Ectodermal cell (in vitro differentiated cells): ENCODE results near the gene CDK2.
"Not testable (repeated sequence)": the region's sequence is repeated elsewhere in the genome, so short reads cannot be mapped to it uniquely, and the experiment has no call there.

ENCODE experiments used
- H3K27ac ChIP-seq: 2 replicates; pipeline ENCODE4 v1.7.0; 2013; ENCODE audit warnings: mild to moderate bottlenecking, low read depth, low read length; ENCODE audit not compliant: insufficient read depth, poor library complexity, severe bottlenecking
- H3K27me3 ChIP-seq: 2 replicates; pipeline ENCODE4 v1.7.0; 2013; ENCODE audit warnings: mild to moderate bottlenecking, low read length; ENCODE audit not compliant: insufficient read depth, control insufficient read depth, poor library complexity, severe bottlenecking
- H3K36me3 ChIP-seq: one replicate; pipeline ENCODE4 v1.7.0; 2013; ENCODE audit warnings: low read length; ENCODE audit not compliant: control insufficient read depth, insufficient read depth
- H3K4me1 ChIP-seq: one replicate; pipeline ENCODE4 v1.7.0; 2013; ENCODE audit warnings: low read length; ENCODE audit not compliant: control insufficient read depth, insufficient read depth
- H3K4me3 ChIP-seq: 2 replicates; pipeline ENCODE4 v1.7.0; 2013; ENCODE audit warnings: low read depth, low read length, control low read depth; ENCODE audit not compliant: insufficient read depth
- H3K9me3 ChIP-seq: 2 replicates; pipeline ENCODE4 v1.7.0; 2013; ENCODE audit warnings: mild to moderate bottlenecking, low read length, moderate library complexity; ENCODE audit not compliant: control insufficient read depth
- WGBS, 2 experiments: methylation state at CpG; one replicate each; pipeline ENCODE4 v1.1.7; 2013; ENCODE audit warnings: missing lambda C conversion rate in 2 of 2; 5-methylcytosine and 5-hydroxymethylcytosine counted together

The CDK2 gene

DNA sequence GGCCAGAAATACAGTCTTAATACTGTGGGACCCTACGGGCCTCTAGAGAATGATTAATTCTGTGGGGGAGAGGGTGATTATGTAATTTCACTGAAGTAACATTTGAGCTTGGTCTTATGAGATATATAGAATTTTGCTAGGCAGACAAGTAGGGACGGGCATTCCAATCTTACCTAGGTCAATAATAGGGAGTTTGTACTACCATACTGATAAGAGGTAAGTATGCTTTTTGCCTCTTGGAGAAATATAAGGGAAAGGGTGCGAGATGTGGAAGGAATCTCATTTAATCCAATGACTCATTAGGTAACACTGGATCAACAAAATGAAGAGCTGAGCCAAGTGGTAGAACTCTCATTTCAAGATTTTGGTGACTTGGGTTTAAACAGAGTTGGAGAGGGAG is 12.4 kb downstream of the CDK2 start:
- WGBS, 2 experiments: 96 to 98% methylated on average over 3 of the region's 3 CpGs
- Histone ChIP-seq H3K27ac (no peak overlapping the region), H3K36me3 (peaks cover 7% of the 10 kb centered on the region), H3K4me1 (peaks cover 4% of the 10 kb centered on the region), H3K4me3 (no peak overlapping the region), H3K9me3 (no peaks in the 10 kb centered on the region), H3K27me3 (no peaks in the 10 kb centered on the region)

DNA sequence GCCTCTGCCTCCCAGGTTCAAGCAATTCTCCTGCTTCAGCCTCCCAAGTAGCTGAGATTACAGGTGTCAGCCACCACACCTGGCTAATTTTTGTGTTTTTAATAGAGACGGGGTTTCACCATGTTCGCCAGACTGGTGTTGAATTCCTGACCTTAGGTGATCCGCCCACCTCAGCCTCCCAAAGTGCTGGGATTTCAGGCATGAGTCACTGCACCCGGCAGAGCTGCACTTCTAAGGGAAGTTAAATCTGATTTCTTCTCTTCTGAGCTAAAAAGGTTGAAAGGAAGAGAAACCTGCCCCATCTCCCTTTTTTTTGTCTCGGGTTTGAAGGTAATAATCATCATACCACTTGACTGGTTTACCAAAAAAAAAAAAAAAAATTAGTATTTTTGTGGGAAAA is 15.3 kb downstream of the CDK2 start:
- not testable (repeated sequence) for H3K4me3 ChIP-seq, H3K36me3 ChIP-seq, H3K27ac ChIP-seq, H3K4me1 ChIP-seq, H3K27me3 ChIP-seq, H3K9me3 ChIP-seq
- 69 to 75% methylated on average over 4 of the region's 5 CpGs for WGBS, 2 experiments

DNA sequence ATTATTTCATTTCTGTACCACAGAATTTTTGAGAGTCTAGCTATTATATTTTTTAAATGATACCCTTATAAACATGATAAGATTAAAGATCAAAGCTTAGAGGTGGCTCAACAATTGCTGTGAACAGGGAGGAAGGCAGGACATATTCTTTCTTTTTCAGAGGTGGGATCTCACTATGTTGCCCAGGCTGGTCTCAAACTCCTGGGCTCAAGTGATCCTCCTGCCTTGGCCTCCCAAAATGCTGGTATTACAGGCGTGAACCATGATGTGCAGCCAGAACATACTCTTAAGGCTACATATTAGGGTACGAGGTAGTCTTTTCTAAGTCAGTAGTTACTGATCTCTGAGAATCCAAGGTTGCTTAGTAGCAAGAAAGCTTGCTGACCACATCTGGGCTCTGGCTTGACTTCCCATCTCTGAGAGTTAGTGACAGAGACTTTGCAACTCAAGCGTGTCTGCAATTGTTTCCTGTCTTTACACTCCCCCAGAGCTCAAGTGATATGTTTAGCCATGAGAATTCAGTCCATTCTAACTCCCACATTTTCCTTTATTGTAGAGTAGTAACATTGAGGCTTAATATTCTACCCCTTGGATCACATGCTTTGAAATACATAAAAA is 15.8 kb downstream of the CDK2 start:
- peaks cover 7% of the 10 kb centered on the region for H3K36me3 ChIP-seq

DNA sequence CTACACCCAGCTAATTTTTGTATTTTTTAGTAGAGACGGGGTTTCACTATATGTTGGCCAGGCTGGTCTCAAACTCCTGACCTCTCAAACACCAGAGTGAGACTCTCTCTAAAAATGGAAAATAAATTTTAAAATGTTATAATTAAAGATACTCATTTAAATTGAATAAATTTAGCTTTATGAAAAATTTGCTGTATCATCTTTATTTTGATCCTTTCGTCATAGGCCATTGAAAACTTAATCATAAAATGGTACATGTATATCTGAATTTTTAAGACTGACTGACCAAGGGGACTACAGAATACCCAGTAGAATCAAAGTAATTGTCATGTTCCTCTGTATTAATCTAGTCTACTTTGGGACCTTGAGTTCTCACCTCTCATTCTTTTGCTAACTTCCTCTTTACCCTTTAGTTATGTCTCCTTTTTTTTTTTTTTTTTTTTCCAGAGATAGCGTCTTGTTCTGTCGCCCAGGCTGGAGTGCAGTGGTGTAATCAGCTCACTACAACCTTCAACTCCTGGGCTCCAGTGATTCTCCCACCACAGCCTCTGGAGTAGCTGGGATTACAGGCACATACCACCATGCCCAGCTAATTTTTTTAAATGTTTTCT is 16.7 kb downstream of the CDK2 start:
- no peaks in the 10 kb centered on the region for H3K4me1 ChIP-seq
- H3K27ac ChIP-seq: no peak overlapping the region
- no peaks in the 10 kb centered on the region for H3K27me3 ChIP-seq
- H3K36me3 ChIP-seq: peaks cover 7% of the 10 kb centered on the region
- no peaks in the 10 kb centered on the region for H3K9me3 ChIP-seq
- WGBS, 2 experiments: 95 to 97% methylated on average over 3 to 4 of the region's 4 CpGs
- no peak overlapping the region for H3K4me3 ChIP-seq

More for the DNA sequence above, 15.8 kb downstream of the CDK2 start:
- WGBS, 2 experiments: 93 to 95% methylated on average over 3 of the region's 3 CpGs
- Histone ChIP-seq H3K4me3 (no peak overlapping the region), H3K27ac (no peak overlapping the region), H3K27me3 (no peaks in the 10 kb centered on the region), H3K9me3 (no peaks in the 10 kb centered on the region), H3K4me1 (no peaks in the 10 kb centered on the region)

DNA sequence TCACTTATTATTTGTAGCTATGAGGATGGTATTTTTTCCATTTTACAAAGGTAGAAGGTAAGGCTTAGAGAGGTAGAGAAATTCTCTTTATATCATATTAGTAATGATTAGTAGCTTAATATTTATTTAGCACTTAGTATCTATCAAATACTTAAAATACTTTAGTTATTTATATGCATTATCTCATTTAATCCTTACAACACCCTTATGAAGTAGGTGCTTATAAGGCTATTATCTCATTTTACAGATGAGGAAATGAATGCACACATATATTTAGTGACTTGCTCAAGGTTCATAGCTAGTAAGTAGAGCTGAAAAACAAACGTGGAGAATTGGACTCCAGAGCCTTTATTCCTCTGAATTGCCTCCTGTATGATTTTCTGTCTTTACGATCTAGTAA is 18.2 kb downstream of the CDK2 start:
- H3K27me3 ChIP-seq: no peaks in the 10 kb centered on the region
- WGBS, 2 experiments: 94 to 95% methylated on average over 2 of the region's 2 CpGs

DNA sequence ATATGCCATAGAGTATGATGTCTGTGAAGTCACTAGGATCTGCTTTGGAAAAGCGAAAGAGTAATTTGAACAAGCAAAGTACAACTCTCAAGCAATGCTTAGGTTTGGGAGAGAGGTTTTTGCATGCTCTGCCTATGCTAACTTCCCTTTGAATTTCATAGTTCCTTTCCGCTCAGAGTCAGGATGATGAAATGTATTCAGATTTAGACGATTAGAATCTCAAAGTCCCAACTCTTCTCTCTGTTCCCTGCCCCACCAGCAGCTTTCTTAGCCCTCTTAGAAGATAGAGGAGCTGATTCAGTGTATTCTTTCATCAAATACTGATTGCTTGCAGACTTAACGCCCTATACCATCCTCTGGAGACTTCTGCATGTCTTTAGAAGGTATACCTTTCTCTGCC is 18.7 kb downstream of the CDK2 start:
- Histone ChIP-seq H3K4me3 (no peak overlapping the region), H3K27ac (no peak overlapping the region), H3K27me3 (no peaks in the 10 kb centered on the region), H3K4me1 (no peaks in the 10 kb centered on the region), H3K9me3 (no peaks in the 10 kb centered on the region), H3K36me3 (peaks cover 13% of the 10 kb centered on the region)
- 96 to 100% methylated on average over 4 of the region's 4 CpGs for WGBS, 2 experiments

More for the DNA sequence above, 18.2 kb downstream of the CDK2 start:
- Histone ChIP-seq H3K36me3 (peaks cover 10% of the 10 kb centered on the region), H3K4me3 (no peak overlapping the region), H3K27ac (no peak overlapping the region), H3K9me3 (no peaks in the 10 kb centered on the region), H3K4me1 (no peaks in the 10 kb centered on the region)

DNA sequence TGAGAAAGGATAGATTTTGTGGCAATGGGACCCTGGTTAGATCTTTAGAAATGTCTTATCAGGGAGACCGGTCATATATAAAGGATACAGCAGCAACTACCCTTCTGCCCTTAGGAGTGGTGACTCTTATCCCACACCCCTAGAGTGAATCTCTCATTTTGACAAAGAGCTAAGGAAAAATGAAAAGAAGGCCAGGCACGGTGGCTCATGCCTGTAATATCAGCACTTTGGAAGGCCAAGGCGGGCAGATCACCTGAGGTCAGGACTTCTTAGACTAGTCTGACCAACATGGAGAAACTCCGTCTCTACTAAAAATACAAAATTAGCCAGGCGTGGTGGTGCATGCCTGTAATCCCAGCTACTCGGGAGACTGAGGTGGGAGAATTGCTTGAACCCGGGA is 19.3 kb downstream of the CDK2 start:
- H3K27ac ChIP-seq, H3K9me3 ChIP-seq, H3K27me3 ChIP-seq, H3K4me1 ChIP-seq, H3K4me3 ChIP-seq: not testable (repeated sequence)
- peaks cover 19% of the 10 kb centered on the region for H3K36me3 ChIP-seq
- WGBS, 2 experiments: 90 to 95% methylated on average over 7 of the region's 7 CpGs

DNA sequence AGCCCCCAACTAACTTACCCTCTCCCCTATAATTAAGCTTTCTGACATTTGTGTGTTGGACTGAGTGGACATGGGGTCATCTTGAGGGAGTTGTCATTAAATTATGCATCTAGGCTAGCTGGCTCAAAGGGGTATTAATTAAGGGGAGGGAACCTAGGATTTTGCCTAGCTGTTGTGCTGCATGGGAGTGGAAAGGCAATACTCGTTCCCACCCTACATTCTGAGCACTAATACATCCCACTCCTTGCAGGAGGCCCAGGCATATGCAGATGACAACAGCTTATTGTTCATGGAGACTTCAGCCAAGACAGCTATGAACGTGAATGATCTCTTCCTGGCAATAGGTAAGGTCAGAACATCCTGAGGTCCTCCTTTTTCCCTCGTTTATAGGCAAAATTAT is 24.5 kb downstream of the CDK2 start:
- Histone ChIP-seq H3K4me3 (no peak overlapping the region), H3K27me3 (no peaks in the 10 kb centered on the region), H3K4me1 (no peaks in the 10 kb centered on the region), H3K27ac (no peak overlapping the region), H3K9me3 (no peaks in the 10 kb centered on the region), H3K36me3 (peaks cover 45% of the 10 kb centered on the region)
- 94 to 97% methylated on average over 3 of the region's 3 CpGs for WGBS, 2 experiments

DNA sequence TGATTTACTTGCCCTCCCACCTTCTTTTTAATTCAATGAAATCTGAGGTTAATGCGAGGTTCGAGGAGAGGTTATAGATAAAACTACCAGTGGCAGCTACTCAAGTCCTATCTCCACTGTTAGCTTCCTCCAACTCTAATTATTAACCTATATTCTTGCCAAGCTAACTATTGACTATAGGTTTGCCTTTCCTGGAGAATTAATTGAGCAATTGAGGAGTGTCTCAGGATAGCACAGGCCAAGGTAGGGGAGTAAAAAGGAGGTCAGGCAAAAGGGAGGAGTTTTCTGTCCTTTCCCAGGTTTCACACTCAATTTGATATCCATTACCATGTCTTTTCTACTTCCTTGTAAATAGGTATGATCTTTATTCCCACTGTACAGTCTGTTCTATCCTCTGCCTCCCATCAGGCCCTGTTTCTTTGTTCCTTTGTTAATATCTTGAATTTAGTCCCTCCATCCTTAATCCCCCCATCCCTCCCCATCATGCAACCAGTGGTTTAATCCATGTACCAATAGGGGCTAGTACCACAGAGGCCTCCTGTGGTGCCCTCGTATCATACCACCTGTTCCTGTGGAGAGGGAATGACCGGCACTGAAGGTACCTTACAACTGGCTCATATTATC is 26.7 kb downstream of the CDK2 start:
- H3K27ac ChIP-seq: no peak overlapping the region
- no peaks in the 10 kb centered on the region for H3K4me1 ChIP-seq
- no peaks in the 10 kb centered on the region for H3K27me3 ChIP-seq
- WGBS, 2 experiments: 90 to 93% methylated on average over 4 of the region's 4 CpGs
- peaks cover 45% of the 10 kb centered on the region for H3K36me3 ChIP-seq
- H3K4me3 ChIP-seq: no peak overlapping the region
- no peaks in the 10 kb centered on the region for H3K9me3 ChIP-seq

DNA sequence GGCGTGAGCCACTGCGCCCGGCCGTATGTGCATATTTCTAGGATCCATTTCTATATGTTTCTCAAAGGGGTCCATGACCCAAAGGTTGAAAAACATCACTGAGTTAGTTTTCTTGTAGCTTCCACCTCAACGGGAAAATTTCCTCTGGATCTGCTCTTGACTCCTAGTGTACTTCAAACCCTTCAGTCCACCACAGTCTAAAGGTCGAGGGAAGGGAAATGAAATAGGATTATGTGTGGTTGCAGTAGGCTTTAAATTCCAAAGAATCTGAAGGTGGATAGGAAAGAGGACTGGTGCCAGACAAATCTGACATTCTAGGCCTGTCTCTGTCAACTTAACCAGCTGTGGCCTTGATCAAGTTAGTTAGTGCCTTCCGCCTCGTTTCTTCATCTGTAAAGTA is 28.7 kb downstream of the CDK2 start:
- no peaks in the 10 kb centered on the region for H3K4me1 ChIP-seq
- H3K27ac ChIP-seq: no peak overlapping the region
- no peaks in the 10 kb centered on the region for H3K9me3 ChIP-seq
- H3K4me3 ChIP-seq: no peak overlapping the region
- peaks cover 32% of the 10 kb centered on the region for H3K36me3 ChIP-seq
- 91 to 95% methylated on average over 8 of the region's 8 CpGs for WGBS, 2 experiments
- H3K27me3 ChIP-seq: no peaks in the 10 kb centered on the region
